GM12878 (cell line): Measurements from ENCODE around the gene BIRC6. TPM values are rescaled to one million over a fixed set of nuclear protein-coding genes. Genes with fewer than 3 reads are reported as not detected.
A peak's percentile ranks its signal among the peaks of the same experiment; 100 is the strongest.

Experiments used
- ATAC-seq: fragments of 200-7000 bp; cut with Tn5 transposase; 3 replicates; pipeline ENCODE4 v1.9.1; 2020; ENCODE audit warnings: mild to moderate bottlenecking, moderate library complexity
- BruUV-seq: library from RNA; stranded (reverse); fragments of 400-500 nt; replicated peaks from 2 replicates; lab custom pipeline; 2021; lab: Mats Ljungman, UMichigan
- CTCF ChIA-PET: fragments of 300-600 bp; sonication (Branson Sonifier 250); formaldehyde crosslinking; extraction: SDS; loops from one replicate; lab custom pipeline; 2021; ENCODE audit warnings: inconsistent platforms; lab: Yijun Ruan, JAX
- POLR2A ChIA-PET: fragments of 350-600 bp; formaldehyde crosslinking; extraction: SDS; loops from one replicate; lab custom pipeline; 2021; ENCODE audit warnings: inconsistent platforms; lab: Charles Lee
- RAD21 ChIA-PET: fragments of 300-600 bp; sonication (Branson Sonifier 250); formaldehyde crosslinking; loops from one replicate; lab custom pipeline; 2023; ENCODE audit warnings: antibody characterized with exemption; ENCODE audit not compliant: unreplicated experiment; lab: Charles Lee
- SMC1A ChIA-PET: fragments of 300-600 bp; sonication (Branson Sonifier 250); formaldehyde crosslinking; loops from one replicate; lab custom pipeline; 2023; ENCODE audit not compliant: unreplicated experiment, uncharacterized antibody; lab: Charles Lee
- DNase-seq: peaks from one replicate; pipeline ENCODE4 v3.0.0-alpha.2; 2011; ENCODE audit warnings: low read depth, low spot score
- FAIRE-seq: peaks from 3 replicates; lab custom pipeline; 2011; peaks lifted over from hg19 to GRCh38; lab: Jason Lieb, UNC
- H2AFZ ChIP-seq: 2 replicates; pipeline ENCODE4 v1.6.0; 2011; ENCODE audit warnings: low read depth, low read length, control low read depth; ENCODE audit not compliant: control insufficient read depth
- H3K27ac ChIP-seq: 2 replicates; pipeline ENCODE4 v1.5.1; 2011; ENCODE audit warnings: control low read depth; ENCODE audit not compliant: control insufficient read depth, insufficient read depth
- H3K27me3 ChIP-seq, 2 experiments: replicated peaks in 1 of 2; 2 replicates each; pipeline versions ENCODE4 v1.6.0 to v1.6.1; 2011; ENCODE audit warnings: low read length in 1 of 2; ENCODE audit not compliant: control insufficient read depth in 2 of 2, insufficient read depth in 2 of 2
- H3K36me3 ChIP-seq, 2 experiments: 2 replicates each; pipeline ENCODE4 v1.5.1; 2011; ENCODE audit warnings: low read length in 1 of 2; ENCODE audit not compliant: control insufficient read depth in 2 of 2, insufficient read depth in 2 of 2
- H3K4me1 ChIP-seq: 2 replicates; pipeline ENCODE4 v1.6.1; 2011; ENCODE audit warnings: mild to moderate bottlenecking, low read length, moderate library complexity, mixed read lengths; ENCODE audit not compliant: control insufficient read depth, insufficient read depth
- H3K4me2 ChIP-seq: 2 replicates; pipeline ENCODE4 v1.6.0; 2011; ENCODE audit warnings: control low read depth; ENCODE audit not compliant: control insufficient read depth, insufficient read depth
- H3K4me3 ChIP-seq: fragments of 200-600 bp; sonication (generic); 2 replicates; pipeline ENCODE4 v1.5.1; 2016
- H3K79me2 ChIP-seq: 2 replicates; pipeline ENCODE4 v1.6.0; 2011; ENCODE audit warnings: low read length; ENCODE audit not compliant: control insufficient read depth, insufficient read depth
- H3K9ac ChIP-seq: 2 replicates; pipeline ENCODE4 v1.8.0; 2011; ENCODE audit warnings: low read length, control low read depth, mixed read lengths; ENCODE audit not compliant: control insufficient read depth, insufficient read depth
- H3K9me3 ChIP-seq: replicated peaks from 3 replicates; pipeline ENCODE4 v1.5.1; 2011; ENCODE audit warnings: mild to moderate bottlenecking, low read length; ENCODE audit not compliant: control insufficient read depth, insufficient read depth
- H4K20me1 ChIP-seq: 2 replicates; pipeline ENCODE4 v1.6.0; 2011; ENCODE audit not compliant: control insufficient read depth, insufficient read depth
- BACH1 ChIP-seq: fragments of 450-650 bp; IDR thresholded peaks from 2 replicates; pipeline ENCODE4 v1.6.1; 2017; ENCODE audit warnings: mild to moderate bottlenecking, borderline replicate concordance
- BCL3 ChIP-seq: IDR thresholded peaks from 2 replicates; pipeline ENCODE4 v1.6.1; 2011; ENCODE audit warnings: borderline replicate concordance, low read depth, mild to moderate bottlenecking, moderate library complexity, low read length; ENCODE audit not compliant: insufficient read depth, poor library complexity, severe bottlenecking
- BHLHE40 ChIP-seq, 2 experiments: fragments of 450-650 bp in 1 of 2; IDR thresholded peaks; 2 replicates each; pipeline ENCODE4 v1.6.1; 2011 to 2017; ENCODE audit warnings: low read depth in 2 of 2, borderline replicate concordance in 1 of 2, improper control_type of control experiment in 1 of 2, low read length in 1 of 2, mild to moderate bottlenecking in 1 of 2
- CBX5 ChIP-seq: sonication (generic); IDR thresholded peaks from 2 replicates; pipeline ENCODE4 v1.6.1; 2016; ENCODE audit warnings: low read depth, moderate library complexity, mild to moderate bottlenecking, inconsistent platforms
- CHD2 ChIP-seq: IDR thresholded peaks from 2 replicates; pipeline ENCODE4 v1.6.1; 2011; ENCODE audit warnings: low read depth, low read length, improper control_type of control experiment, borderline replicate concordance
- CREB1 ChIP-seq: IDR thresholded peaks from 2 replicates; pipeline ENCODE4 v1.6.1; 2012; ENCODE audit warnings: low read depth, mild to moderate bottlenecking, inconsistent platforms
- CREM ChIP-seq: IDR thresholded peaks from 2 replicates; pipeline ENCODE4 v1.6.1; 2014; ENCODE audit warnings: antibody characterized with exemption, low read depth
- ESRRA ChIP-seq: IDR thresholded peaks from 2 replicates; pipeline ENCODE4 v1.6.1; 2012; ENCODE audit warnings: mild to moderate bottlenecking, low read length, improper control_type of control experiment
- HCFC1 ChIP-seq: fragments of 150-350 bp; IDR thresholded peaks from 2 replicates; pipeline ENCODE4 v1.6.1; 2014; ENCODE audit warnings: low read length
- IKZF1 ChIP-seq: fragments of 450-650 bp; conservative IDR thresholded peaks from 2 replicates; pipeline ENCODE4 v1.6.1; 2017; ENCODE audit warnings: antibody characterized with exemption, mild to moderate bottlenecking
- JUND ChIP-seq: IDR thresholded peaks from 2 replicates; pipeline ENCODE4 v1.6.1; 2012; ENCODE audit warnings: low read depth, mild to moderate bottlenecking, low read length, improper control_type of control experiment, moderate library complexity
- RB1 ChIP-seq: fragments of 450-650 bp; formaldehyde crosslinking; IDR thresholded peaks from 2 replicates; pipeline ENCODE4 v1.6.1; 2017; ENCODE audit warnings: mild to moderate bottlenecking, borderline replicate concordance
- RBBP5 ChIP-seq: fragments of 200-600 bp; sonication (generic); conservative IDR thresholded peaks from 2 replicates; pipeline ENCODE4 v1.6.1; 2016
- RUNX3 ChIP-seq: IDR thresholded peaks from 2 replicates; pipeline ENCODE4 v1.6.1; 2012; ENCODE audit warnings: low read length, inconsistent platforms
- SIN3A ChIP-seq: IDR thresholded peaks from 2 replicates; pipeline ENCODE4 v1.6.1; 2012; ENCODE audit warnings: low read depth, low read length, improper control_type of control experiment
- SP1 ChIP-seq: IDR thresholded peaks from one replicate; pipeline ENCODE4 v1.6.1; 2011; ENCODE audit warnings: low read depth, low read length
- STAT1 ChIP-seq: fragments of 450-650 bp; conservative IDR thresholded peaks from 2 replicates; pipeline ENCODE4 v1.6.1; 2014; ENCODE audit warnings: antibody characterized with exemption, mild to moderate bottlenecking
- SUPT20H ChIP-seq: IDR thresholded peaks from 2 replicates; pipeline ENCODE4 v1.6.1; 2011; ENCODE audit warnings: low read depth, mild to moderate bottlenecking, low read length, moderate library complexity, borderline replicate concordance; ENCODE audit not compliant: control insufficient read depth
- ZNF592 ChIP-seq: fragments of 450-650 bp; IDR thresholded peaks from 2 replicates; pipeline ENCODE4 v1.6.1; 2017; ENCODE audit warnings: mild to moderate bottlenecking, moderate library complexity
- WGBS: methylation state at CpG from one replicate; pipeline ENCODE4 v1.1.6; 2016; ENCODE audit warnings: low lambda C conversion rate; ENCODE audit not compliant: insufficient replicate concordance, insufficient coverage; ENCODE audit errors: missing lambda C conversion rate; 5-methylcytosine and 5-hydroxymethylcytosine counted together
- in situ Hi-C: fragments of 300-500 bp; cut with MboI; formaldehyde crosslinking; loops from 9 replicates; pipeline ENCODE4 v1.14.3; 2018; ENCODE audit warnings: mixed read lengths
- intact Hi-C: fragments of 100-400 bp; cut with micrococcal nuclease; formaldehyde crosslinking; loops from one replicate; pipeline ENCODE4 v1.14.2; 2022; ENCODE audit not compliant: unreplicated experiment
- polyA plus RNA-seq, 11 experiments: library from polyadenylated mRNA; depleted of rRNA in 4 of 11; unstranded in 6 of 11; stranded (reverse) in 5 of 11; fragments of >200 nt; fragmentation: Nextera tagmentation in 4 of 11; fragmentation: Illumina TruSeq in 1 of 11; extraction: Ambion mirVana in 4 of 11; extraction: Trizol in 1 of 11; gene quantifications; 1 replicate in 1 of 11; 2 replicates in 10 of 11; pipeline versions ENCODE4 v1.2.1 to v1.2.3, GENCODE V29; 2011 to 2016; ENCODE audit warnings: inconsistent platforms in 2 of 11, missing spikeins in 2 of 11, low read depth in 1 of 11
- total RNA-seq, 4 experiments: library from RNA; depleted of rRNA in 3 of 4; stranded (reverse); fragments of >200 nt in 3 of 4; fragmentation: Illumina TruSeq in 1 of 4; extraction: Trizol in 1 of 4; gene quantifications; 2 replicates each; pipeline versions ENCODE4 v1.2.1 to v1.2.3, GENCODE V29; 2013 to 2021

The BIRC6 gene
- total and polyA plus RNA-seq, 10 of the 15 experiments (the other 5 are each of a cell fraction or from before 2014, with no cell fraction given) = 18.8 to 118 (median 55.0) TPM

GRCh38 chr2:32627814-32628579 is 271.2 kb downstream of the BIRC6 start, which contains the start of gene TTC27:
TSS of gene TTC27 (plus strand) at chr2:32628050. CDS start at chr2:32628293, 243 bp downstream.
- Histone ChIP-seq H3K9ac (peak within 1 kb of the TSS; percentile 76), H3K36me3 (no peaks in the 10 kb centered on the region), H2AFZ (peak within 1 kb of the TSS; percentile 98), H3K4me2 (peak within 1 kb of the TSS; percentile 88), H3K4me3 (peak within 1 kb of the TSS; percentile 95), H4K20me1 (no peaks in the 10 kb centered on the region), H3K79me2 (peaks cover 13% of the 10 kb centered on the region), H3K27me3 (no peaks in the 10 kb centered on the region), H3K27ac (peak within 1 kb of the TSS; percentile 71), H3K4me1 (peaks cover 2% of the 10 kb centered on the region; the same call in 1 of the 2 replicates), H3K9me3 (no peaks in the 10 kb centered on the region)
- peak; percentile 81 for DNase-seq
- ChIA-PET CTCF (no interaction called here), POLR2A (no interaction called here), RAD21 (interaction anchor here (0.7 kb wide), 1 partner anchor 851 kb away, joined by 4 read pairs; no protein-coding TSS in a partner anchor), SMC1A (interaction anchor here (0.6 to 1.5 kb wide), 5 partner anchors 9 to 108 kb away, joined by 3 read pairs; no protein-coding TSS in a partner anchor)
- intact Hi-C loops (no loop called here), in situ Hi-C loops (no loop called here)
- ATAC-seq = peak; percentile 99
- 1% methylated on average over 39 of the region's 39 CpGs for WGBS
- TSS peak; percentile 68 for BruUV-seq
- FAIRE-seq = peak; percentile 98
- TF ChIP-seq CHD2 (peak; percentile 17; the same call in 1 of the 2 replicates), RBBP5 (no peak), BACH1 (peak; percentile 17; the same call in 1 of the 2 replicates), BCL3 (peak; percentile 32), CBX5 (0 out of 2 replicates have a peak, but pooled peaks have one; percentile 31), SIN3A (peak; percentile 99), BHLHE40 (IDR thresholded peaks at IDR 0.05; ENCODE audit: borderline replicate concordance in 1 of 2, low read depth in 2 of 2, low read length in 1 of 2) (peak in 1 of 2 experiments; percentile 52; a peak in 1 of 4 replicates), STAT1 (no peak), IKZF1 (peak; percentile 68), RUNX3 (peak; percentile 22; the same call in 1 of the 2 replicates), CREM (no peak), RB1 (no peak), ZNF592 (no peak), HCFC1 (peak; percentile 73), SUPT20H (no peak), SP1 (peak; percentile 53), JUND (0 out of 2 replicates have a peak, but pooled peaks have one; percentile 3), ESRRA (no peak), CREB1 (peak; percentile 64)
